A673 (cell line): ENCODE results near the gene RELCH. TPM values are rescaled to one million over a fixed set of nuclear protein-coding genes. Genes with fewer than 3 reads are reported as not detected.

Experiments
- BruUV-seq: library from RNA; stranded (reverse); fragments of 400-500 nt; replicated peaks from 2 replicates; lab custom pipeline; 2021; lab: Mats Ljungman, UMichigan
- CTCF ChIA-PET: fragments of 300-600 bp; sonication (Branson Sonifier 250); formaldehyde crosslinking; loops from one replicate; lab custom pipeline; 2022; ENCODE audit warnings: antibody characterized with exemption; lab: Charles Lee
- POLR2A ChIA-PET: fragments of 300-600 bp; sonication (Branson Sonifier 250); formaldehyde crosslinking; loops from one replicate; lab custom pipeline; 2022; ENCODE audit warnings: antibody characterized with exemption; ENCODE audit not compliant: low non-redundant PET; lab: Charles Lee
- DNase-seq: peaks from one replicate; pipeline ENCODE4 v3.0.0-alpha.2; 2015; ENCODE audit warnings: low spot score
- H3K27ac ChIP-seq: fragments of 200-600 bp; sonication (generic); 2 replicates; pipeline ENCODE4 v1.5.1; 2016; ENCODE audit warnings: mixed run types, low read depth, mild to moderate bottlenecking, mixed read lengths, antibody characterized with exemption, low read length; ENCODE audit not compliant: poor library complexity, severe bottlenecking
- H3K27me3 ChIP-seq: fragments of 200-600 bp; sonication (generic); replicated peaks from 2 replicates; pipeline ENCODE4 v1.6.1; 2017; ENCODE audit warnings: mixed run types, low read depth, mild to moderate bottlenecking, mixed read lengths, antibody characterized with exemption, low read length; ENCODE audit not compliant: insufficient read depth, poor library complexity
- H3K36me3 ChIP-seq: fragments of 200-600 bp; sonication (generic); 2 replicates; pipeline ENCODE4 v1.6.1; 2016; ENCODE audit warnings: mixed run types, mild to moderate bottlenecking, mixed read lengths, antibody characterized with exemption, low read length; ENCODE audit not compliant: insufficient read depth, poor library complexity, severe bottlenecking
- H3K4me1 ChIP-seq: fragments of 200-600 bp; sonication (generic); 2 replicates; pipeline ENCODE4 v1.6.1; 2017; ENCODE audit warnings: mixed run types, mild to moderate bottlenecking, mixed read lengths, antibody characterized with exemption, low read length; ENCODE audit not compliant: insufficient read depth, poor library complexity, severe bottlenecking
- H3K4me3 ChIP-seq: fragments of 200-600 bp; sonication (generic); 2 replicates; pipeline ENCODE4 v1.5.1; 2016; ENCODE audit warnings: low read depth, mixed run types, mild to moderate bottlenecking, mixed read lengths, low read length; ENCODE audit not compliant: poor library complexity, severe bottlenecking
- H3K9me3 ChIP-seq: fragments of 200-600 bp; sonication (generic); 2 replicates; pipeline ENCODE4 v1.6.1; 2016; ENCODE audit warnings: mixed run types, low read depth, mild to moderate bottlenecking, mixed read lengths, antibody characterized with exemption, low read length; ENCODE audit not compliant: poor library complexity, severe bottlenecking
- CTCF ChIP-seq: fragments of 300-800, 200-600 bp; sonication (generic); conservative IDR thresholded peaks from 2 replicates; pipeline ENCODE4 v1.5.1; 2017; ENCODE audit warnings: low read depth, mild to moderate bottlenecking, antibody characterized with exemption, low read length, moderate library complexity, mixed read lengths
- EZH2 ChIP-seq: fragments of 200-600 bp; sonication (generic); IDR thresholded peaks from 2 replicates; pipeline ENCODE4 v1.6.1; 2017; ENCODE audit warnings: borderline replicate concordance, low read depth, mild to moderate bottlenecking, mixed read lengths, antibody characterized with exemption, low read length; ENCODE audit not compliant: poor library complexity, severe bottlenecking
- intact Hi-C: fragments of 100-400 bp; cut with micrococcal nuclease; formaldehyde crosslinking; loops from one replicate; pipeline ENCODE4 v1.10.0; 2022; ENCODE audit not compliant: unreplicated experiment
- total RNA-seq: library from RNA; stranded (reverse); gene quantifications from 2 replicates; pipeline ENCODE4 v1.2.3, GENCODE V29; 2021

RELCH gene
- total RNA-seq, 1 experiment from 2014 or later, result 29.2 TPM

GRCh38 chr18:62210138-62210537 is 23.1 kb downstream of the RELCH start:
- Histone ChIP-seq H3K27ac (no peak overlapping the region), H3K27me3 (no peaks in the 10 kb centered on the region), H3K4me1 (no peaks in the 10 kb centered on the region), H3K4me3 (no peak overlapping the region), H3K9me3 (no peaks in the 10 kb centered on the region), H3K36me3 (peaks cover 4% of the 10 kb centered on the region)
- ChIA-PET POLR2A (no interaction called here), CTCF (interaction anchor here (0.6 kb wide), 1 partner anchor 630 kb away, joined by 3 read pairs; no protein-coding TSS in a partner anchor)
- intact Hi-C loops, result no loop called here
- no TSS peak for BruUV-seq
- no peak for DNase-seq
- no peak for TF ChIP-seq CTCF
- no peak for TF ChIP-seq EZH2

GRCh38 chr18:62211325-62211828 is 24.3 kb downstream of the RELCH start:
- intact Hi-C loops, result no loop called here
- H3K27ac ChIP-seq, result no peak overlapping the region
- CTCF ChIA-PET, result no interaction called here
- BruUV-seq, result no TSS peak
- no peaks in the 10 kb centered on the region for H3K4me1 ChIP-seq
- POLR2A ChIA-PET, result no interaction called here
- no peak overlapping the region for H3K4me3 ChIP-seq
- H3K36me3 ChIP-seq, result peaks cover 4% of the 10 kb centered on the region
- TF ChIP-seq EZH2, result no peak
- TF ChIP-seq CTCF, result no peak
- no peaks in the 10 kb centered on the region for H3K9me3 ChIP-seq
- no peak for DNase-seq
- H3K27me3 ChIP-seq, result no peaks in the 10 kb centered on the region

GRCh38 chr18:62214790-62215189 is 27.7 kb downstream of the RELCH start:
- H3K27me3 ChIP-seq, result no peaks in the 10 kb centered on the region
- no peak for TF ChIP-seq EZH2
- TF ChIP-seq CTCF, result no peak
- intact Hi-C loops, result no loop called here
- BruUV-seq, result no TSS peak
- DNase-seq, result no peak
- H3K4me3 ChIP-seq, result no peak overlapping the region
- ChIA-PET POLR2A (no interaction called here), CTCF (no interaction called here)
- peaks cover 4% of the 10 kb centered on the region for H3K36me3 ChIP-seq
- H3K4me1 ChIP-seq, result no peaks in the 10 kb centered on the region
- no peaks in the 10 kb centered on the region for H3K9me3 ChIP-seq
- no peak overlapping the region for H3K27ac ChIP-seq
